ENCODE measurements around the gene UNC5A.

The UNC5A gene

DNA sequence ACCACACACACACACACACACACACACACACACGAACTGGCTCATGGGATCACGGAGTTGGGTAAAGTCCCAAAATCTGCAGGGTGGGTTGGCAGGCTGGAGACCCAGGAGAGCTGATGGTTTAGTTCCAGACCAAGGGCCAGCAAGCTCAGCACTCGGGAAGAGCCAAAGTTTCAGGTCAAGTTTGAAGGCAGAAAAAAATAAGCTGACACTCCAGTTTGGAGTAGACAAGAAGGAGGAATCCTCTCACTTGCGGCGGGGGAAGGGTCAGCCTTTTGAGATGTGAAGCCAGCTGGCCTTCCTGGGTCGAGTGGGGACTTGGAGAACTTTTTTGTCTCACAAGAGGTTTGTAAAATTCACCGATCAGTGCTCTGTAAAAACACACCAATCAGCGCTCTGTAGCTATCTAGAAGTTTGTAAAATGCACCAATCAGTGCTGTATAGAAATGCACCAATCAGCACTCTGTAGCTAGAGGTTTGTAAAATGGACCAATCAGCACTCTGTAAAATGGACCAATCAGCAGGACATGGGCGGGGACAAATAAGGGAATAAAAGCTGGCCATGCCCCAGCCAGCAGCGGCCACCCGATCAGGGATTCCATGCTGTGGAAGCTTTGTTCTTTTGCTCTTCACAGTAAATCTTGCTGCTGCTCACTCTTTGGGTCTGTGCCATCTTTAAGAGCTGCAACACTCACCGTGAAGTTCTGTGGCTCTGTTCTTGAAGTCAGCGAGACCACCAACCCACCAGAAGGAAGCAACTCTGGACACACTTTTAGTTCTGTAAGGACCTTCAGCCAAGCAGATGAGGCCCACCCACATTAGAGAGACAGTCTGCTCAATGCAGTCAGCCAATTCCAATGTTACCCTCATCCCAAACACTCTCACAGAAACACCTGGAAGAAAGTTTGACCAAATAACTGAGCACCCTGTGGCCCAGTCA lies 37.8 kb upstream of the UNC5A start:
- TF ChIP-seq, protein P1, sequence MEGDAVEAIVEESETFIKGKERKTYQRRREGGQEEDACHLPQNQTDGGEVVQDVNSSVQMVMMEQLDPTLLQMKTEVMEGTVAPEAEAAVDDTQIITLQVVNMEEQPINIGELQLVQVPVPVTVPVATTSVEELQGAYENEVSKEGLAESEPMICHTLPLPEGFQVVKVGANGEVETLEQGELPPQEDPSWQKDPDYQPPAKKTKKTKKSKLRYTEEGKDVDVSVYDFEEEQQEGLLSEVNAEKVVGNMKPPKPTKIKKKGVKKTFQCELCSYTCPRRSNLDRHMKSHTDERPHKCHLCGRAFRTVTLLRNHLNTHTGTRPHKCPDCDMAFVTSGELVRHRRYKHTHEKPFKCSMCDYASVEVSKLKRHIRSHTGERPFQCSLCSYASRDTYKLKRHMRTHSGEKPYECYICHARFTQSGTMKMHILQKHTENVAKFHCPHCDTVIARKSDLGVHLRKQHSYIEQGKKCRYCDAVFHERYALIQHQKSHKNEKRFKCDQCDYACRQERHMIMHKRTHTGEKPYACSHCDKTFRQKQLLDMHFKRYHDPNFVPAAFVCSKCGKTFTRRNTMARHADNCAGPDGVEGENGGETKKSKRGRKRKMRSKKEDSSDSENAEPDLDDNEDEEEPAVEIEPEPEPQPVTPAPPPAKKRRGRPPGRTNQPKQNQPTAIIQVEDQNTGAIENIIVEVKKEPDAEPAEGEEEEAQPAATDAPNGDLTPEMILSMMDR (conservative IDR thresholded peaks at IDR 0.05; ENCODE audit: low read depth, low read length), result no peak

DNA sequence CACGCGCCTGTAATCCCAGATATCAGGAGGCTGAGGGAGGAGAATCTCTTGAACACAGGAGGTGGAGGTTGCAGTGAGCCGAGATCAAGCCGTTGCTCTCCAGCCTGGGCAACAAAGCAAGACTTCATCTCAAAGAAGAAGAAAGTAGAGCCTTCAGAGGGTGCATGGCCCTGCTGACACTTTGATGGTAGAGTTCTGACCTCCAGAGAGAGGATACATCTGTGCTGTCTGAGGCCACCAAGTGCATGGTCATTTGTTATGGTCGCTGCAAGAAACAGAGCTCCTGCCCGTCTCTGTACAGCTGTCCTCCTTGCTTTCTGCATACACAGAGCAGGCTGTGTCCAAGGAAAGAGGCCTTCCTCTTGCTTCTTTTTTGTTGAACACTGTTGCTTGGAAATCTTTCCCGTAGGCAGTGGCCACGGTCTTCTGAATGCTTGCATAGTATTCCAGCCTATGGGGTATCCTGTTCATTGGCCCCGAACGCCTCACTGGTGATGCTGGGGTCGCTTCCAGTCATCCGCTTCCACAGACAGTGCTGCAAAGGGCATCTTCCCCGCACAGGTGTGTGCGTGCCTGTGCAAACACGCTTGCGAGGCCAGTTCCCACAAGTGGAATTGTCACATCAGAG lies 36.8 kb upstream of the UNC5A start:
- Histone ChIP-seq H3K27me3 (ENCODE audit: insufficient read depth, low read depth) (peaks cover 16% of the 10 kb centered on the region; the same call in 1 of the 2 replicates), H3K4me3 (IDR thresholded peaks at IDR 0.05; ENCODE audit: insufficient read depth, low read depth, low read length) (no peak overlapping the region), H3K27ac (no peak overlapping the region), H4K20me1 (ENCODE audit: insufficient read depth) (no peaks in the 10 kb centered on the region), H3K4me2 (no peak overlapping the region), H3K9ac (no peak overlapping the region), H3K4me1 (ENCODE audit: low read depth, poor library complexity, severe bottlenecking) (no peaks in the 10 kb centered on the region), H3K36me3 (ENCODE audit: insufficient read depth) (no peaks in the 10 kb centered on the region), H2AFZ (ENCODE audit: low read depth) (no peak overlapping the region), H3K79me2 (ENCODE audit: insufficient read depth, low read depth) (no peaks in the 10 kb centered on the region)
- TF ChIP-seq, protein P1 (conservative IDR thresholded peaks at IDR 0.05; ENCODE audit: low read depth, low read length), result no peak

More for the DNA sequence above, 37.8 kb upstream of the UNC5A start:
- no peaks in the 10 kb centered on the region for H4K20me1 ChIP-seq (ENCODE audit: insufficient read depth)
- H3K9ac ChIP-seq, result no peak overlapping the region
- no peaks in the 10 kb centered on the region for H3K36me3 ChIP-seq (ENCODE audit: insufficient read depth)
- no peak overlapping the region for H2AFZ ChIP-seq (ENCODE audit: low read depth)
- no peaks in the 10 kb centered on the region for H3K79me2 ChIP-seq (ENCODE audit: insufficient read depth, low read depth)
- H3K4me1 ChIP-seq (ENCODE audit: low read depth, poor library complexity, severe bottlenecking), result no peaks in the 10 kb centered on the region
- peaks cover 12% of the 10 kb centered on the region; the same call in 1 of the 2 replicates for H3K27me3 ChIP-seq (ENCODE audit: insufficient read depth, low read depth)
- no peak overlapping the region for H3K4me3 ChIP-seq (IDR thresholded peaks at IDR 0.05; ENCODE audit: insufficient read depth, low read depth, low read length)
- H3K27ac ChIP-seq, result no peak overlapping the region
- no peak overlapping the region for H3K4me2 ChIP-seq

DNA sequence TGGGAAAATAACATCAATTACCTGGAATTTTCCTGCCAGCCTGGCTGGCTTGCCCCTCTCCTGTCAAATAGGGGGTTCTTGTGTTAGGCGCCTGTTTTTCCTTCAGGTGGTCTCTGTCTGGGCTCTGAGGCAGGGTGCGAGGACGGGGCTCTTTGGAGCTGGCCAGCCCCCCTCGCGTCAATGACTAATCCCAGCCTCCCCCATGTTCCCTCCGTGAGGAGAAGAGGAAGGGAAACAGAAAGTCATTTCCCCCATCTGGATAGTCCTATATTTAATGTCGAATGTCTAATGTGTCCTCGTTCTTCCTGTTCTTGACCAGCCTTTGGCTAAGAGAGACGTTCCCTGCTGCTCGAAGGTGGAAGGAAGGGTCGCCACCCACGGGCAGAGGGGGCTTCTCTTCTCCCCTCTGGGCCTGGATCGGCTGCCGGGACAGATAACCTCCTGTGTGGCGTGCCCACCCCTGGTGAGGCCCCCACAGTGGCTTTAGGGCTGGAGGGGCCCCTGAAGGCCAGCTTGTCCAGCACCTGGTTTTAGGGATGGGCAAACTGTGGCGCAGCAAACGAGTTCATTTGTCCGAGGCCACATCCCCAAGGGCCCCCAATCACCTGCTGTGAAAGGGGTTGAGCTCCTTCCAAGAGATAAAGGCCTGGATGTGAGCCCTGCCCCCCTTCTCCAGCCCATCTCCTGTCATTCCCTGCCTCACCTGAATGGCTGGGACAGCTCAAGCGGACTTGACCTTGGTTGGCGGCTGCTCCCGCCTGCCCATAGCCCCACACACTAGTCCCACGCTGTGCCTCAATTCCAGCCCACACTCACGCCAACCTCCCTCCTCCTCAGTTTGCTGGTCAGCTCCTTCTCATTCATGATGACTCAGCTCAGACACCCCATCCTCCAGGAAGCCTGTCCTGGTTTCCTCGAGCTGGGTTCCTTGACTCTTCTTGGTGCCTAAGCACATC lies 35.9 kb upstream of the UNC5A start:
- no peak overlapping the region for H3K4me2 ChIP-seq
- no peaks in the 10 kb centered on the region for H3K79me2 ChIP-seq (ENCODE audit: insufficient read depth, low read depth)
- no peak overlapping the region for H3K27ac ChIP-seq
- H3K4me1 ChIP-seq (ENCODE audit: low read depth, poor library complexity, severe bottlenecking), result no peaks in the 10 kb centered on the region
- TF ChIP-seq, protein P1 (conservative IDR thresholded peaks at IDR 0.05; ENCODE audit: low read depth, low read length), result no peak
- H4K20me1 ChIP-seq (ENCODE audit: insufficient read depth), result no peaks in the 10 kb centered on the region
- no peak overlapping the region for H3K4me3 ChIP-seq (IDR thresholded peaks at IDR 0.05; ENCODE audit: insufficient read depth, low read depth, low read length)
- no peak overlapping the region for H2AFZ ChIP-seq (ENCODE audit: low read depth)
- peaks cover 16% of the 10 kb centered on the region; the same call in 1 of the 2 replicates for H3K27me3 ChIP-seq (ENCODE audit: insufficient read depth, low read depth)
- H3K36me3 ChIP-seq (ENCODE audit: insufficient read depth), result no peaks in the 10 kb centered on the region
- no peak overlapping the region for H3K9ac ChIP-seq

DNA sequence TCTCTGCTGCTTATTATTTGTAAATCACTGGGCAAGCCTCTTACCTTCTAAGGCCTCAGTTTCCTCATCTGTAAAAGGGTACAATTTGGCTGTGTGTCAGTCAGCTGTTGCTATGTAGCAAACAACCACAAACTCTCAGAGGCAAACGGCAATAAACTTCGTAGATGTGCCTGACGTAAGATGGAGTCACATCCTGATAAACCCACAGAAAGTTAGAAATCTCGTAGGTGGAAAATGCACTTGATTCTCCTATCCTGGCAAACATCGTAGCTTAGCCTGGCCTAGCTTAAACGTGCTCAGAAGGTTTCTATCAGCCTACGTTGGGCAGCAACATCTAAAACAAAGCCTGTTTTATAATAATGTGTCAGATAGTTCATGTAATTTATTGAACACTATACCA lies 35.0 kb upstream of the UNC5A start:
- Histone ChIP-seq H3K4me1 (ENCODE audit: low read depth, poor library complexity, severe bottlenecking) (no peaks in the 10 kb centered on the region), H3K9ac (no peak overlapping the region), H3K27me3 (ENCODE audit: insufficient read depth, low read depth) (peaks cover 19% of the 10 kb centered on the region; the same call in 1 of the 2 replicates), H3K36me3 (ENCODE audit: insufficient read depth) (no peaks in the 10 kb centered on the region), H3K27ac (no peak overlapping the region), H4K20me1 (ENCODE audit: insufficient read depth) (no peaks in the 10 kb centered on the region), H3K79me2 (ENCODE audit: insufficient read depth, low read depth) (no peaks in the 10 kb centered on the region), H3K4me3 (IDR thresholded peaks at IDR 0.05; ENCODE audit: insufficient read depth, low read depth, low read length) (no peak overlapping the region), H2AFZ (ENCODE audit: low read depth) (no peak overlapping the region), H3K4me2 (no peak overlapping the region)
- TF ChIP-seq, protein P1 (conservative IDR thresholded peaks at IDR 0.05; ENCODE audit: low read depth, low read length), result no peak

All from KMS-11 (cell line).